Activated CD4-positive, alpha-beta T cell treated with anti-CD3 and anti-CD28 coated beads, Interleukin-10, Interleukin-2, amounts not matched to agents 100 ng/mL and 50 ng/mL, durations not matched to agents 16 hours and 8 hours (primary cell): ENCODE measurements around the gene CLPTM1L.

ENCODE experiments used
- DNase-seq: peaks from one replicate; pipeline ENCODE4 v3.0.0-alpha.2; 2020

Gene CLPTM1L

DNA sequence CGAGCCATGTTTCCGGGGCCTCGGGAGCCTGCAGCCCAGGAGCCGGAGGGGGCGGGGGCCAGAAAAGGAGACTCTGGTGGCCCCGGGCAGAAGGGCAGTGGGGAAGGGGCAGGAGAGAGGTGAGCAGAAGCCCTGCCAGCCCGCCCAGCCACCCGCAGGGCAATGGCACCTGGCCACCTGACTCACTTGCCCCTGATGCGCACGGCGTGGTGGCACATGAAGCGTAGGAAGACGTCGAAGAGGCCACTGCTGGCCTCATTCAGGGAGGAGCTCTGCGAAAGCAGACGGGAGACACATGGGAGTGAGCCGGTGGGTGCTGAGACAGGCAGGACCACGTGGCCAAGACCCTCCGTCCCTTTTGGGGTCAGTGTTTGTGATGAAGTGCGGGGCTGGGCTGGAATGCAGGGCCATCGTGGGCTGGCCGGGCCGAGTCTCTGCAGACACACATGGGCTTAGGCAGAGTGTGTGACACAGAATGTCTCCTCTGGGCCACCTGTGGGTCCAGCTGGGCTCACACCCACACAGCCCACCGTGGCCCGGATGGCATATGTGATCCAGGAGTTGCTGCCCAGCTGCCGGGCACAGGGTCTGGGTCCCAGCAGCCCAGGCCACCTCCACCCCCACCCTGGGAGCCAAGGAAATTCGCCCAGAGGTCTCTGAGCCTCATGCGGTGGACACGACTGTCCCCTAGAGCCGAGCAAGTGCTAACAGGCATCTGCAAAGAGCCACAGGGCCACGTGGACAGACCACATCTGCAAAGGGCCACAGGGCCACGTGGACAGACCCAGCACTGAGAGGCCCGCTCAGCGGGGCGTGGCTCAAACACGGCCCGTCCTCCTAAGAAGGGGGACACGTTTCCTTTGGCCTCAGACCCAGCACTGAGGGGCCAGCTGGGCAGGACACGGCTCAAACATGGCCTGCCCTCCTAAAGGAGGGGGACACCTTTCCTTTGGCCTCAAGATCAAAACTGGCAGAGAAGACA, 73.7 kb downstream of the CLPTM1L start:
- no peak for DNase-seq

DNA sequence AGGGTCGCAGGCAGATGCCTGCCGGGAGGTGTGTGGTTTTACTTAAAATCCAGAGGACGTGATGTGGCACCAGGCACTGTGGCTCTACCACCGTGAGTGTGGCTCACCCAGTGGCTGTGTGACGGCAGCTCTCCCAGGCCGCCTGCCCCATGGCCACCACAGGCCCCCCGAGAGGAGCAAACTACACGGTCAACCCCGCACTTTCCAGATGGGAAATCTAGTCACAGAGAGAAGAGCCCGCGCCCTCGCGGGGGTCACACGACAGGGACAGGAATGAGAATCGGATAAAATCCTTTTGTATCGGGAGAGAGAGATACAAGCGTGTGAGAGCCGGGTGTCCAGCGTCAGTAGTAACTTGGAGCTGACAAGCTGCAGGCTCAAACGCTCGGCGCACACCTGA, 74.5 kb downstream of the CLPTM1L start:
- no peak for DNase-seq

DNA sequence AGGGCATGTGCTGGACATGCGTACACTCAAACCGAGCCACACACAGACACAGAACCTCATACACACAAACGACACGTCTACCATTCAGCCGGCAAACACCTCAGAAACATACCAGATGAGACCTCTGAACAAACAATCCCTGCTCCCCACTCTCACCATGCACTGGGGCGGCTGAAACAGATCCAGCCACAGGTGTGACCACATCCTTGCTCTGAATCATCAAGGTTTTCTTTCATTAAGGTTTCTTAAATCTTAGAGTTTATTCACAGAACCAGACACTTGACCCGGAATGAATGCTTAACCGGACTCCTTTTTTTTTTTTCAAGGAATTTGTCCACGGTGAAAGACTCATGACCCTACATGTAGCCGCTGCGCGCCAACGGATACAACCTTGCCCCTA, 76.2 kb downstream of the CLPTM1L start:
- peak; percentile 63 for DNase-seq

DNA sequence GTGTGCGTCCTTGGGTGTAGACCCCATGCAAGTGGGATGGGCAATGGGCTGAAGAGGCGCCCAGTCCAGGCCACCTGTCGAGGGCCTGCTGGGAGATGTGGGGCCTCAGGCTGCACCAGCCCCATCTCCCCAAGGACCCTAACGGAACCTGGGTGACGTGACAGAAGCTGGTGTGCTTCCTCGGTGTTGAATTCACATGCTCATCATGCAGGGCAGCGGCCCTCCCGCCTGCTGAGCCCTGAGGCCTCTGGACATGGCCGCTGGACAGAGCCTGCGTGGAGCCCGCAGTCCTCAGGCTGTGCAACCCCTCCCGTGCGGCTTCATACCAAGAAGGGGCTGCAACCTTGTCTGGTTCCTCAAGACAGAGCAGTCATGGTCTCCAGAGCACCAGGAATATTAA, 76.8 kb downstream of the CLPTM1L start:
- no peak for DNase-seq
